Urothelium cell line (cell line): ENCODE measurements around the gene RTP5.
A peak's percentile ranks its signal among the peaks of the same experiment; 100 is the strongest.
"Not testable (repeated sequence)": the region's sequence is repeated elsewhere in the genome, so short reads cannot be mapped to it uniquely, and the experiment has no call there.

Experiments
- DNase-seq: peaks from one replicate; pipeline ENCODE4 v3.0.0; 2011; ENCODE audit warnings: low spot score, mixed read lengths
- FAIRE-seq: peaks from 2 replicates; lab custom pipeline; 2011; peaks lifted over from hg19 to GRCh38; lab: Jason Lieb, UNC

The RTP5 gene

DNA sequence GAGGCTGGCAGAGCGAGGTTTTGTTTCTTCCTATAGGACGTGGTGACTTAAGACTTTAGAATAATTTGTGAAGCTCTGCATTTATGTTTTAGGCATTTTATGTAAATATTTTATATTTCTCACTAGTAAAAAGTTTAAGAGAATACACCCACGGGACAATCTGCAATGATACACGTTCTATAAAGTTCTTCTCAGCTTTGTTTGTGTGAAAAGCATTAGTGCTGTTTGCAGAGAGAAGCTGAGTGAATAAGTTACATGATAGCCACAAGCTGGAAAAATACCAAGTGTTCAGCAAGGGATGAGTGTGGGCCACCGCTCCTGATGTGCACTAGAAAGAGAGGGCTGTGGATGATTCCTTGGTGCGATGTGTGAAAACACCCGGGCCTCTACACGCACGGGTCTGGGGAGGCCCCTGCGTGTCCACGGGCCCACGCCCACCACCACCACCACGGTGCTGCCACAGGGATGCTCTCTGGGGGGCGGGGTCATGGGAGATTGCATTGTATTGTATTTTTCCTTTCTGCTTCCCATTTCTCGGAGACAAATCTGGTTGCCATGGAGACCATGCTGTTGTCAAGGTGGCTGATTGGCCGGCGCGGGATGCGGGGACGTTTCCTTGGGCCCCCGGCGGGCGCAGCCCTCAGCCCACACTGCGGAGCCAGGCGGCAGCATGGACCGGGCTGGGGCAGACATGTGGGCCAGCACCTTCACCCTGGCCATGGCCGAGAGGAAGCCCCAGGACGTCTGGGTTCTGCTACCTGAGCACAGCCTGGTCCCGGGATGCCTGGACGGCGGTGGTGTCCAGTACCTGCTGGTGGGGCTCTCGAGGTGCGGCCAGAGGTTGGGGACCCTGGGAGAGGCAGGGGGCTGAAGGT is at the start of gene RTP5:
RTP5 (plus strand) TSS at position 643 of the 875 bp plus-strand sequence; CDS start at position 671, 28 bp downstream.
- DNase-seq (no peak), FAIRE-seq (no peak)

DNA sequence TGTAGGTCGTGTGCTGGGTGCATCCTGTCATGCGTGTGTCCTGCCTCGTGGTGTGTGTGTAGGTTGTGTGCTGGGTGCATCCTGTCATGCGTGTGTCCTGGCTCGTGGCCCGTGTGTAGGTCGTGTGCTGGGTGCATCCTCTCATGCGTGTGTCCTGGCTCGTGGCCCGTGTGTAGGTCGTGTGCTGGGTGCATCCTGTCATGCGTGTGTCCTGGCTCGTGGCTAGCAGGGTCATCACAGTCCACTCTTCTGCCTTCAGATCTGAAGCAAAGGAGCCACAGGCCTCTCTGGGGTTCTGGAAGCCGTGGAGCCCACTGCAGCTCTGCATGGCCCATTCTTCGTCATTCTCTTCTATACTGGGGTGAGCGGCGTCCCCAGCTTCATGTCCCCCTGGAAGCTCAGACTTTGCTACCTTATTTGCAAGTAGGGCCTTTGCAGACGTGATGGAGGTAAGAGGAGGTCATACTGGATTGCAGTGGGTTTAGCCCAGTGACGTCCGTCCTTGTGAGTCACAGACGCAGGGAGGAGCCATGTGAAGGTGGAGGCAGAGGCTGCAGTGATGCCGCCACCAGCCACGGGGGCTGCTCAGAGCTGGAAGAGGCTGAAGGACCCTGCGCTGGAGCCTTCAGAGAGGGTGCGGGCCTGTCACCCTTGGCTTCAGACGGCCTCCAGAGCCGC is 49.4 kb upstream of the RTP5 start:
- FAIRE-seq, DNase-seq: not testable (repeated sequence)

DNA sequence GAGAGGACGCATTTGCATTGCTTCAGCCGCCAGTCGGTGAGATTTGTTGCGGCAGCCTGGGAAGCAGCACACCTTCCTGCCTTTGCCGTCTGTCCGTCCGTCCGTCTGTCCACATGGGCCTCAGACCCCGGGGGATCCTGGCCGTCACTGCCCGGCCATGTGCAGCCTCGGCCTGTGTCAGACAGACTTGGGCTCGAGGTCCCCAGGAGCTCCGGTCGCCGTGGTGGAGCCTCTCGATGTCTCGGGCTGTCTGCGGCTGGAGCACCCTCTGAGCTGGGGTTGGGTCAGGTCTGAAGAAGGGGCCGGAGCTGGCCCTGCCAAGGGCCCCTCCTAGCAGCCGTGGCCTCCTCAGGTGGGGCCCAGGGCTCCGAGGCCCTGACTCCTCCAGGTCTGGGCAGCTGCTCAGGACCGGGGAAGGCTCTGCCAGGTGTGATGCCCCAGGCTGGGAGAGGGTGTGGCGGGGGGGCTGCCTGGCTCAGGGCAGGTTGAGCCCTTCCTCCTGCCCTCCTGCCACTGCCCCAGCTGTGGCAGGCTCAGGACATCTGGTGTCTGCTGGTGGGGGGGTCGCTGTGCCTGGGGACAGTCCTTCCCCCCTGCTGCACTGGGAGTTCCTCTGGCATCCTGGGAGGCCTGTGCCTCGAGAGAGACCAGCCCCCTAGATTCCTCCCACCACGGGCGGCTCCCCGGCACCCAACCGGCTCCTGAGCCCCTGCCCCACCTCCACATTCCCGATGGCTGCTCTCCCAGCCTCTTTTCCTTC is 48.7 kb upstream of the RTP5 start:
- no peak for FAIRE-seq

DNA sequence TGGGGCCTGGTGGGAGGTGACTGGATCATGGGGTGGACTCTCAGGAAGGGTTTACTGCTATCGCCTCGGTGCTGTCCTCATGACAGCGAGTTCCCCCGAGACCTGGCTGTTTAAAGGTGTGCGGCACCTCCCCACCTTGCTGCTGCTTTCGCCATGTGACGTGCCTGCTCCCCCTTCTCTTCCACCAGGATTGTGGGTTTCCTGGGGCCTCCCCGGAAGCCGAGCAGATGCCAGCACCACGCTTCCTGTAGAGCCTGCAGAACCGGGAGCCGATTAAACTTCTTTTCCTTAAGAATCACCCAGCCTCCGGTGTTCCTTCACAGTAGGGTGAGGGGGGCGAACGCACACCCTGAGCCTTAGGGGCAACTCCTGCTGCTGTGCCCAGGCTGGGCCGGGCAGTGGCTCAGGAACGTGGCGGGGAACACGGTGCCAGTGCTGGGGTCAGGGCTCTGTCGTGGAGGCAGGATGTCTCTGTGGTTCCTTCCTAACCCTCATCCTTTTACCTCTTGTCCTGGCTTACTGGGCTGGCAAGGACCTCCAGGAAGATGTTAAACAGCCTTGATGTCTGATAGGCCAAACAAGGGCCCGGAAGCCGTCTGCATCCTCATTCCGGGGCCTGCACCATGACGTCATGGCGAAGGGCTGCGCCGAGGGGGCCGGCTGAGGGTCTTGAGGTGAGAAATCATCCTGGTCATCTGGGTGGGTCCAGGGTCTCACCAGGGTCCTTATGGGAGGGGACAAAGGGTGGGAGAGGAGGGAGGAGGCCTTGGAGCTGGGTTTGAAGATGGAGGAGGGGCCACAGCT is 47.9 kb upstream of the RTP5 start:
- DNase-seq: no peak
- no peak for FAIRE-seq

More for the DNA sequence above, 48.7 kb upstream of the RTP5 start:
- no peak for DNase-seq

DNA sequence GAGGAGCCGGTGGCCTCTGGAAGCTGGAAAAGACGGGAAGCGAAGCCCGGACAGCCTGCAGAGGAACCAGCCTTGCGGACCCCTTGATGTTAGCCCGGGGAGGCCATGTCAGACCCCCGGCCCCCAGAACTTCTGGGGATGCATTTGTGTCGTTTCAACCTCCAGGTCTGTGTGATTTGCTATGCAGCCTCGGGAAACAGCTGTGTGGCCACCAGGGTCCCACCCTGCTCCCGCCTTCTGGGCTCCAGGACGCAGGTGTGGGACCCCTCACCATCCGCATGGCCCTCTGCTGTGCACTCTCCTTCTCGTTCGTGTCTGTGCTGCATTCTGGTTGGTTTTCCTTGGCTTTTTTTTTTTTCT is 47.3 kb upstream of the RTP5 start:
- FAIRE-seq (no peak), DNase-seq (no peak)

DNA sequence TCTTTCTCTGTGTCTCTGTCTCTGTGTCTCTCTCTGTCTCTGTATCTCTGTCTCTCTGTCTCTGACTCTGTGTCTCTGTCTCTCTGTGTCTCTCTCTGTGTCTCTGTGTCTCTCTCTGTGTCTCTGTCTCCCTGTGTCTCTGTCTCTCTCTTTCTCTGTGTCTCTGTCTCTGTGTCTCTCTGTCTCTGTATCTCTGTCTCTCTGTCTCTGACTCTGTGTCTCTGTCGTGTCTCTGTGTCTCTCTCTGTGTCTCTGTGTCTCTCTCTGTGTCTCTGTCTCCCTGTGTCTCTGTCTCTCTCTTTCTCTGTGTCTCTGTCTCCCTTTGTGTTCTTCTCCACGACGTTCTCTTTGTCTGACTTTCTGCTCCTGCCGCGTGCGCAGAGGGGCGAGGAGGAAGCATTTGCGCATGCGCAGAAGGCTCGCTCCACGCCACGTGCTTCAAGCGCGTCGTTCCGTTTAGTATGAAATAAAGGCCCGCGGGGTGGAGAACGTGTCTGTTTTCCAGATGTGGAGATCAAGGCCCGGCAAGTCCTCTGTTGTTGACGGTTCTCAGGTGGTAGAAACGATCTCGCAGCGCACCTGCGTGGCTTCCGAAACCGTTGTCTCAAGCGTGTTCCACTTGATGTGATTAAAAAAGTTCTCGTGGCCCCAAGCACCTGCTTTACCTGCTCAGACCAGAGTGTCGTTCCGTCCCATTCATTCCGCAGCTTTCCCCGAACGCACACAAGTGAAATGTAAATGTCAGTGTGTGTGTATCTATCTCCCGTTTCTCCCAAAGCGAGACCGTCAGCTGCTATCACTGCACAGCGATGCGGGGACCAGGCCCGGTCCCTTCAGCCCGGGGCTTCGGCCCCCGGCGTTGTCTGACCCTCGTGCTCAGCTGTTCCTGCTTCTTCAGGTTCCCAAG is 45.7 kb upstream of the RTP5 start:
- not testable (repeated sequence) for FAIRE-seq, DNase-seq

DNA sequence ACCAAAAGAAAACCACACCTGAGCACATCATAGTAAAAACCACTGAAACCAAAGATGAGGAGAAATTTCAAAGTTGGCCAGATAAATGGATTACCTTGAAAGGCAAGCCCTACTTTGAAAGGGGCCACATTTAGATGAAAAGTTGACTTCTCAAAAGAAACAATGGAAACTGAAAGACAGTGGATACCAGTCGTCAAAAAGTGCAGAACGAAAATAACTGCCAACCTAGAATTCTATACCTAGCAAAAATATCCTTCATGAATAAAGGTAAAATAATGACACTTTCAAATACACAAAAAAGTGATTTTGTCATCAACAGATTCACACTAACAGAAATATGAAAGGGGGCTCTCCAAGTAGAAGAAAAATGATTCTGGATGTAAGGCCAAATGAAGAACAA is 42.1 kb upstream of the RTP5 start:
- FAIRE-seq: no peak
- no peak for DNase-seq

DNA sequence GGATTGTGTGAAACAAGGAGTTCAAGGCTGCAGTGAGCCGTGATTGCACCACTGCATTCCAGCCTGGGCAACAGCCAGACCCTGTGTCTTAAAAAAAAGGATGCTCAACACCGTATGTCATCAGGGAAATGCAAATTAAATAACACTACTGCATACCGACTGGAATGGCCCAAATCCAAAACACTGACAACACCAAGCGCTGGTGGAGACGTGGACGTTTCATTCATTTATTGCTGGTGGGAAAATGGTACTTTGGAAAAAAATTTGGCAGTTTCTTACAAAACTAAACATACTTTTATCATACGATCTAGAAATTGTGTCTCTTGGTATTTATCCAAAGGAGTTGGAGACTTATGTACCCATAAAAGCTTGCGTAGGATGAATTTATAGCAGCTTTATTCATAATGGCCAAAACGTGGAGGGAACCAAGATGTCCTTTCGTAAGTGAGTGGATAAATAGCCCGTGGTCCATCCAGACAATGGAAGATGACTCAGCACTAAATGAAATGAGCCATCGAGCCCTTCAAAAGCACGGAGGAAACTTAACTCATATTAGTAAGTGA is 36.3 kb upstream of the RTP5 start:
- DNase-seq (no peak), FAIRE-seq (no peak)

DNA sequence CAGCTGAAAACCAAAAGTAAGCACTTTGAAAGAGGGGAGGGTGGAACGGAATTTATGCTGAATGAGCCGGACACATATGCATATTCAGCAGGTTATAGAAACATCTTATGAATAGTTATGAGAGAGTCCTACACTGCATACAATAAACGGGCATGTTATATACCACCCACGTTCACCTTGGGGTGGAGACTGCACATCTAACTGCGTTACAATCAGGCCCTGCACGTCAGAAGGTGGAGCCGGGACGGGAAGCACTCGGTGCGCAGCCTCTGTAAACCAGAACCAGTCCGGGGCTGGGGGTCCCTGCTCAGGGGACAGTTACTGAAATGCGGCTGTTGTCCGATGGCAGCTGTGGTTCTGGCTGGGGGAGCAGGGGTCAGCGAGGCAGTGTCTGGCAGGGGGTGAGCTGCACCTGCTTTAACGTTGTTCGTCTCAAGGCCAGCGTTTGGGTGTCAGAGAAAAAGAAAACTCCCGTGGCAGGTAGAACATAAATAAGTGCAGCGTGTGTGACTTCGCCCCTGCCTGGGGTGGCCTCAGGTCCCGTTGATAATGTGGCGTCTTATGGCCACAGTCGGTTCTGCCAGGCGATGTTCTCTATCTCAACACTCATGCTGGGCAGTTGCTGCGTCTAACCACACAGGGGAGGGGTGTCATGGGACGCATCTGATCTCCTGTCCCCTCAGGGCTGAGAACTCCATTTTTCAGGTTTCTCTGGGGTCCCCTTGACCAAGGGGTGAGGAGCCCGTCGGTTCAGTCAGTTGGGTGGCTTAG is 35.6 kb upstream of the RTP5 start:
- peak; percentile 44 for FAIRE-seq

DNA sequence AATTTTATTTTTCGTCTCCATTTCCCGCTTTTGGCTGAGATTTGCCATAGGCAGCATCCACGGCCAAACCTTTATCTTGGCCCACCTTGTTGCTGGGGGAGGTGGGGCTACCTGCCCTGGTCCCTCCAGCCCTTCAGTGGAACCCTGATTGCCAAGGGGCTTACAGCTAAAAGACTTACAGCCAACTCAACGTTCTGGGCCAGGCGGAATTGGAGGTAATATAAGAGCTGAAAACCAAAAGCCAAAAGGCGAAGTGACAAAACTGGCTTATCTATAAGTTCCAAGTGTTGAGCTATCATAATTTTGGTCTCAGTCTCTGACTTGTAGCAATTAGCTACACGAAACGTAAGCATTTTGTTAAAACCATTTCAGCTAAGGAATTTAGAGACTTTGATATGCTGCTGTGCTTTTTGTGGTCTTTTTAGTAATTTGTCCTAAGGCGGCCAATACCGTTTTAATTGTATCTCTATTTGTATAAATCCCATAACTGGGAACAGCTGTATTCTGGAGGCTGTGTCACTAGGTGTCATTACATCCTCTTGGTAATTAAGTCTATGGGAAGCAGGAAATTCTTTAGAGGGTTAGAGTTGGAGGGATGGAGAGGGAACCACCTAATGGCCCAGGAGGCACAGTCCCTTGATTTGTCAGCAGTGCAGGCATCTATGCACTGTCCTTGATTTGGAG is 34.9 kb upstream of the RTP5 start:
- DNase-seq (no peak), FAIRE-seq (no peak)

More for the DNA sequence above, 35.6 kb upstream of the RTP5 start:
- not testable (repeated sequence) for DNase-seq

DNA sequence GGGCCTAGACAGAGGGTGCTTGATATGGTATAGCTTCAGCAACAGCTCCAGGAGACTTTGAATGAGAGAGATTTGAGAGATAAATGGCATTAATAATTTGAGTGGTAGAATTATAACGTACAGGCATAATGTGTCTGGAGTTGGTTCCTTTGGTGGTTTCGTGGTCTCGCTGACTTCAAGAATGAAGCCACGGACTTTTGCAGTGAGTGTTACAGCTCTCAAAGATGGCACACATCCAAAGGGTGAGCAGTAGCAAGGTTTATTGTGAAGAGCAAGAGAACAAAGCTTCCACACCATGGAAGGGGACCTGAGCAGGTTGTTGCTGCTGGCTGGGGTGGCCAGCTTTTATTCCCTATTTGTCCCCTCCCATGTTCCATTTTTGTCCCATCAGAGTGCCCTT is 33.9 kb upstream of the RTP5 start:
- FAIRE-seq: no peak

DNA sequence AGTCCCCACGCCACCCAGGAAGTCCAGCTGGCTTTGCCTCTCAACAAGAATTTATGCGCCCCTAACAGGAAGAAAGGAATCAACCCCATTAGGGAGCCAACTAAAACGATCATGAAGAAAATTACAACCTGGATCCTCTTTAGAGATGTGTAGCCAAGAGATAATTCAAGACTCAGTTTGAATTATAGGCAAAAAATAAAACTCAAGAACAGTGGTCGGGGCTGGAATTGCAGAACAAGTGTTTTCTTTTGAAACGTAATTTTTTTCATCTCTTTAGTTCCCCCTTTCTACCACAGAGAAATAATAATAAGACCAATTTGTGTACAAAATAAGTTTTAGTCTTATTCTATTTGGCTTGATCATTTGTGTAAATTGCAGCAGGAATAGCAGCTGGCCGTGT is 33.2 kb upstream of the RTP5 start:
- no peak for FAIRE-seq
- no peak for DNase-seq

More for the DNA sequence above, 33.9 kb upstream of the RTP5 start:
- no peak for DNase-seq

DNA sequence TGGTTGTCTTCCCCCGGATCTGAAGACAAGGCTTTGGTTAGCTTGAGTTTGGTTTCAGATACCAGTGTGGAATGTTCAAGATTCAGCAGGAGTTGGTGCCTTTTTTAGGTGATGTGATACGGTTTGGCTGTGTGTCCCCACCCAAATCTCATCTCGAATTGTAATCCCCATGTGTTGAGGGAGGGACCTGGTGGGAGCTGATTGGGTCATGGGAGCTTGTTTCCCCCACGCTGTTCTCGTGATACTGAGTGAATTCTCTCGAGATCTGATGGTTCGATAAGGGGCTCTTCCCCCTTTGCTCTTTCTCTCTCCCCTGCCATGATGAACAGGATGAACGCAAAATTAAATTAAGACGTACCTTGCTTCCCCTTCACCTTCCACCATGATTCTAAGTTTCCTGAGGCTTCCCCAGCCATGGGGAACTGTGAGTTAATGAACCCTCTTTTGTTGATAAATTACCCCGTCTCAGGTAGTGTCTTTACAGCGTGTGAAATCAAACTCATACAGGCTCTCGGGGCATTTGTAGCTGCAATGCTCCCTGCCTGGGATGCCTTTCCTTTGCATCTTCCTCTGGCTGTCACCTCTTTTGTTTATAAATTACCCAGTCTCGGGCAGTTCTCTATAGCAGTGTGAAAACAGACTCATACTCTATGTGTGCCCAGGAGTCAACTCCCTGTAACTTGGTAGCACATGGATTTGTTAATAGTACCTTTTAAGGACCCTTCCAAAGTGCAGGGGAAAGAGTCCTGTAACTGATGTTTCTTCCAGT is 32.1 kb upstream of the RTP5 start:
- FAIRE-seq: no peak
- DNase-seq: no peak

DNA sequence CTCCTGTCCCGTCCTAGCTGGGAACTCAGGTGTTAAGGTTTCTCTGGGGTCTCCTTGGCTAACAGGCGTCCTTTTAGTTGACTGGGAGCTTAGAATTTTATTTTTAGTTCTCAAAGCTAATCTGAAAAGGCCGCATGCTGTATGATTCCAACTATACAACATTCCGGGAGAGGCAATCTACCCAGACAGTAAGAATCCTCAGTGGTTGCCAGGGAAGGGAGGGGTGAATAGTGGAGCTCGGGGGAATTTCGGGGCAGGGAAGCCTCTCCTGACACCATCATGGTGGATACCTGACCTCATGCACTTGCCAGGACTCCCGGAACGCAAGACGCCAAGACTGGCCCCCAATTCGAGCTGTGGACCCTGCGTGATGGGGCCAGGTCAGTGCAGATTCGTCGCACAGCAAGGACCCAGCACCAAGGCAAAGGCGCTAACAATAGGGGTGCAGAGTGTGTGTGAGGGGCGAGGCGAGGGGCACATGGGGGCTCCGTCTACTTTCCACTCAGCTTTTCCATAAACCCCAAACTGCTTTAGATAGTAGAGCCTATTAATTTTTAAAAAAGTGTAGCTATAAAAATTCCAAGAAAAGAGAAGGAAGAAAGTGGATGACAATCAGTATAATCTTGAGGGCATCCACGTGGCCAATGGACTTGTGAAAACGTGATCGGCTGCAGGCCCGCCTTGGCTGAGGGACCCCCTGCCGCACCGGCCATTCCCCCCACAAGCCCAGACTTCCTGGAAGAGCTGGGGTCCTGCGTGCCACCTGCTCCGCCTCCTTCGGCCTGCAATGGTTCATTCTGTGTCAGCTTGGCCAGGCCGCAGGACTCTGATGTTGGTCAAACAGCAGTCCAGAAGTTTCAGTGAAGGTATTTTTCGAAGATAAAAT is 28.1 kb upstream of the RTP5 start:
- DNase-seq (no peak), FAIRE-seq (no peak)

DNA sequence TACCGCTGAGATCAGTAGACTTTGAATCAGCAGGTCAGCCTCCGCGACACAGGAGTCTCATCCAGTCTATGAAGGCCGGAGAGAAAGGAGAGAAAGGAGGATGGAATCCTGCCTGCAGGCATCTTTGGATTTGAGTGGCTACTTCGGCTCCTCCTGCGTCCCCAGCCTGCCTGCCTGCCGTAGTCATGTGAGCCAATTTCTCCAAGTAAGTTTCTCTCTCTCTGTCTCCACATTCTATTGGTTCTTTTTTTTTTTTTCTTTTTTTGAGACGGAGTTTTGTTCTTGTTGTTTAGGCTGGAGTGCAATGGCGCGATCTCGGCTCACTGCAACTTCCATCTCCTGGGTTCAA is 27.5 kb upstream of the RTP5 start:
- DNase-seq: no peak
- no peak for FAIRE-seq

DNA sequence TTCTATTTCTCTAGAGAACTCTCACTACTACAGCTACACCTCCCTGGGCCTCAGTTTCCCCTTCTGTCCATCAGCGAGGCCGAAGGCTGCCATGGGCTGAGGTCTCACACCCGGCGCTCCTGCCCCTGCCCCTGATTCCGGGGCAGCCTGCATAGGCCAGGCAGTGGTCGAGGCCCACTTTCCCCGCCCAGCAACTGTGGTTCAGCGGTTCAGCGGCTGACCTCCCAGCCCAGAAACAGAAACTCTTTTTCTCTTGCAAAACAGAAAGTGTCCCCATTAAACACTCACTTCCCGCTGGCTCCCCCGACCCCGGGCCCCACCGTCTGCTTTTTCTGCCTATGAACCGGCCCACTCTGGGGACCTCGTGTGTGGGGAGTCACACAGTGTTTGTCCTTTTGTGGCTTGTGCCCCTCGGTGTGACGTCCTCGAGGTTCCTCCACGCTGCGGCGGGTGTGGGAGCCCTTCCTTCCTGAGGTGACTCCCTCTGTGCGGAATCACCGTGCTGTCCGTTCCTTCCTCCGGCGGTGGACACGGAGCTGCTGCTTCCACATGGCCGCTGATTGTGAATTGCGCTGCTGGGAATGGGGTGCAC is 26.8 kb upstream of the RTP5 start:
- FAIRE-seq (no peak), DNase-seq (no peak)
